K562 (cell line): ENCODE measurements around the gene CROCC2. TPM values are rescaled to one million over a fixed set of nuclear protein-coding genes. Genes with fewer than 3 reads are reported as not detected.

Experiments
- ATAC-seq: fragments of 200-7000 bp; cut with Tn5 transposase; 3 replicates; pipeline ENCODE4 v1.9.1; 2020; ENCODE audit warnings: moderate library complexity
- BruUV-seq: library from RNA; stranded (reverse); fragments of 400-500 nt; replicated peaks from 2 replicates; lab custom pipeline; 2021; lab: Mats Ljungman, UMichigan
- CTCF ChIA-PET: fragments of 300-600 bp; formaldehyde crosslinking; extraction: SDS; loops from one replicate; lab custom pipeline; 2021; ENCODE audit warnings: low intra/inter-chr PET ratio; lab: Yijun Ruan, JAX
- POLR2A ChIA-PET: fragments of 300-600, 350-650 bp; sonication (Branson Sonifier 250); formaldehyde crosslinking; extraction: SDS; loops from one replicate; lab custom pipeline; 2021; ENCODE audit warnings: antibody characterized with exemption, inconsistent platforms; lab: Yijun Ruan, JAX
- DNase-seq, 4 experiments: peaks; one replicate each; pipeline versions ENCODE4 v3.0.0 to v3.0.0-alpha.2; 2011 to 2018; ENCODE audit warnings: low spot score in 3 of 4, mixed read lengths in 3 of 4; ENCODE audit errors: extremely low read depth in 1 of 4
- FAIRE-seq: peaks from 2 replicates; lab custom pipeline; 2011; peaks lifted over from hg19 to GRCh38; lab: Jason Lieb, UNC
- H2AFZ ChIP-seq: 2 replicates; pipeline ENCODE4 v1.6.0; 2011; ENCODE audit warnings: low read depth, low read length, control low read depth, inconsistent platforms
- H3K27ac ChIP-seq: fragments of 200-600 bp; 3 replicates; pipeline ENCODE4 v1.8.0; 2011; ENCODE audit warnings: low read depth, mild to moderate bottlenecking, control low read depth, inconsistent platforms, low read length, moderate library complexity, mixed read lengths; ENCODE audit errors: extremely low read depth
- H3K27me3 ChIP-seq, 2 experiments: fragments of 300-600 bp in 1 of 2; 2 replicates in 1 of 2; 3 replicates in 1 of 2; pipeline versions ENCODE4 v1.6.0 to v1.8.0; 2011; ENCODE audit warnings: inconsistent platforms in 2 of 2, low read length in 2 of 2, mild to moderate bottlenecking in 1 of 2, mixed read lengths in 1 of 2, moderate library complexity in 1 of 2; ENCODE audit not compliant: control insufficient read depth in 2 of 2, insufficient read depth in 2 of 2
- H3K36me3 ChIP-seq: fragments of 300-600 bp; 3 replicates; pipeline ENCODE4 v1.8.0; 2011; ENCODE audit warnings: mild to moderate bottlenecking, low read length, inconsistent platforms; ENCODE audit not compliant: control insufficient read depth, insufficient read depth
- H3K4me1 ChIP-seq, 2 experiments: fragments of 200-600 bp in 1 of 2; replicated peaks in 1 of 2; 2 replicates in 1 of 2; 3 replicates in 1 of 2; pipeline versions ENCODE4 v1.5.1 to v1.8.0; 2011; ENCODE audit warnings: inconsistent platforms in 2 of 2, low read length in 2 of 2, mild to moderate bottlenecking in 1 of 2, mixed read lengths in 1 of 2, moderate library complexity in 1 of 2; ENCODE audit not compliant: control insufficient read depth in 2 of 2, insufficient read depth in 2 of 2
- H3K4me2 ChIP-seq: 2 replicates; pipeline ENCODE4 v1.6.1; 2011; ENCODE audit warnings: low read length, control low read depth, inconsistent platforms, mixed read lengths; ENCODE audit not compliant: insufficient read depth
- H3K4me3 ChIP-seq: fragments of 200-600 bp; sonication (generic), shearing (Covaris generic); 2 replicates; pipeline ENCODE4 v1.5.1; 2016; ENCODE audit warnings: control low read depth, inconsistent platforms
- H3K79me2 ChIP-seq: fragments of 200-600 bp; 3 replicates; pipeline ENCODE4 v1.8.0; 2011; ENCODE audit warnings: low read length, inconsistent platforms; ENCODE audit not compliant: control insufficient read depth, insufficient read depth
- H3K9ac ChIP-seq, 2 experiments: 2 replicates each; pipeline versions ENCODE4 v1.6.0 to v1.6.1; 2011; ENCODE audit warnings: low read depth in 2 of 2, low read length in 2 of 2, control low read depth in 1 of 2, inconsistent platforms in 1 of 2, mild to moderate bottlenecking in 1 of 2, mixed read lengths in 1 of 2; ENCODE audit not compliant: insufficient read depth in 1 of 2
- H3K9me1 ChIP-seq: one replicate; pipeline ENCODE4 v1.6.0; 2011; ENCODE audit warnings: inconsistent platforms, mild to moderate bottlenecking, low read length, moderate library complexity; ENCODE audit not compliant: control insufficient read depth, insufficient read depth
- H3K9me3 ChIP-seq: replicated peaks from 2 replicates; pipeline ENCODE4 v1.5.1; 2011; ENCODE audit warnings: low read depth, low read length, inconsistent platforms; ENCODE audit not compliant: control insufficient read depth, insufficient read depth
- H4K20me1 ChIP-seq: replicated peaks from 2 replicates; pipeline ENCODE4 v1.6.1; 2011; ENCODE audit warnings: low read length, inconsistent platforms, mixed read lengths; ENCODE audit not compliant: control insufficient read depth, insufficient read depth
- BDP1 ChIP-seq: IDR thresholded peaks from 3 replicates; pipeline ENCODE4 v1.6.1; 2011; ENCODE audit not compliant: insufficient read length, insufficient read depth
- CBX1 ChIP-seq: sonication (generic); IDR thresholded peaks from 2 replicates; pipeline ENCODE4 v1.6.1; 2016; ENCODE audit warnings: antibody characterized with exemption, low read depth, mild to moderate bottlenecking
- CTCF ChIP-seq, 3 experiments: IDR thresholded peaks in 2 of 3; conservative IDR thresholded peaks in 1 of 3; 2 replicates each; pipeline ENCODE4 v1.5.1; 2011 to 2012; ENCODE audit warnings: low read length in 3 of 3, mild to moderate bottlenecking in 3 of 3, control low read depth in 2 of 3, improper control_type of control experiment in 1 of 3, inconsistent platforms in 1 of 3, low read depth in 1 of 3, mixed read lengths in 1 of 3, moderate library complexity in 1 of 3; ENCODE audit not compliant: insufficient read depth in 2 of 3
- HCFC1 ChIP-seq: IDR thresholded peaks from 2 replicates; pipeline ENCODE4 v1.6.1; 2012; ENCODE audit warnings: low read depth, low read length, improper control_type of control experiment
- MYC ChIP-seq, 2 experiments: fragments of 250-450 bp in 1 of 2; sonication (Bioruptor Pico) in 1 of 2; IDR thresholded peaks; 2 replicates each; pipeline versions ENCODE4 v1.5.1 to v1.6.1; 2012 to 2021; ENCODE audit warnings: low read depth in 2 of 2, borderline replicate concordance in 1 of 2, improper control_type of control experiment in 1 of 2, low read length in 1 of 2, mild to moderate bottlenecking in 1 of 2, moderate library complexity in 1 of 2
- RBM34 ChIP-seq: fragments of 200-400 bp; formaldehyde crosslinking; IDR thresholded peaks from 2 replicates; pipeline ENCODE4 v1.6.1; 2018; ENCODE audit warnings: low read length, borderline replicate concordance; ENCODE audit not compliant: insufficient read depth
- TCF7 ChIP-seq: sonication (generic); IDR thresholded peaks from 2 replicates; pipeline ENCODE4 v1.6.1; 2016; ENCODE audit warnings: antibody characterized with exemption, borderline replicate concordance
- ZBTB12 ChIP-seq: fragments of 250-450 bp; sonication (Bioruptor Pico); IDR thresholded peaks from 2 replicates; pipeline ENCODE4 v1.4.0; 2020
- ZBTB9 ChIP-seq: fragments of 450-650 bp; formaldehyde crosslinking; IDR thresholded peaks from 2 replicates; pipeline ENCODE4 v1.4.0; 2020; ENCODE audit warnings: mild to moderate bottlenecking, moderate library complexity
- ZNF3 ChIP-seq: fragments of 250-450 bp; sonication (Bioruptor Pico); IDR thresholded peaks from 2 replicates; pipeline ENCODE4 v1.5.0; 2021; ENCODE audit warnings: mild to moderate bottlenecking, moderate library complexity
- ZNF644 ChIP-seq: fragments of 200-800 bp; sonication (Bioruptor generic); IDR thresholded peaks from 2 replicates; pipeline ENCODE4 v1.6.1; 2016; ENCODE audit warnings: low read depth, missing genetic modification characterization, missing compliant biosample characterization
- ZNF695 ChIP-seq: fragments of 450-650 bp; formaldehyde crosslinking; IDR thresholded peaks from 2 replicates; pipeline ENCODE4 v1.4.0; 2020; ENCODE audit warnings: mild to moderate bottlenecking, moderate library complexity
- ZNF766 ChIP-seq: fragments of 200-800 bp; sonication (Bioruptor generic); conservative IDR thresholded peaks from 2 replicates; pipeline ENCODE4 v1.6.1; 2016; ENCODE audit warnings: missing genetic modification characterization, missing compliant biosample characterization
- ZNF780A ChIP-seq: fragments of 250-450 bp; sonication (Bioruptor Pico); IDR thresholded peaks from 2 replicates; pipeline ENCODE4 v1.5.0; 2021; ENCODE audit warnings: mild to moderate bottlenecking
- WGBS: fragments of 100-300 bp; shearing (Covaris generic); methylation state at CpG from one replicate; pipeline ENCODE4 v1.1.6; 2016; ENCODE audit warnings: low coverage, mixed read lengths; ENCODE audit not compliant: insufficient coverage; ENCODE audit errors: missing lambda C conversion rate; 5-methylcytosine and 5-hydroxymethylcytosine counted together
- in situ Hi-C: fragments of 300-500 bp; cut with MboI; formaldehyde crosslinking; loops from 4 replicates; pipeline ENCODE4 v1.15.0; 2018; ENCODE audit warnings: inconsistent platforms, mixed read lengths
- intact Hi-C: fragments of 100-400 bp; cut with micrococcal nuclease; formaldehyde crosslinking; loops from 2 replicates; pipeline ENCODE4 v1.14.2; 2022
- polyA plus RNA-seq, 8 experiments: library from polyadenylated mRNA; depleted of rRNA in 4 of 8; stranded (reverse) in 5 of 8; unstranded in 3 of 8; fragments of >200 nt; fragmentation: Nextera tagmentation in 2 of 8; fragmentation: Illumina TruSeq in 1 of 8; extraction: Ambion mirVana in 2 of 8; extraction: Trizol in 1 of 8; gene quantifications; 2 replicates each; pipeline versions ENCODE4 v1.2.1 to v1.2.3, GENCODE V29; 2011 to 2014; ENCODE audit warnings: inconsistent platforms in 1 of 8, missing spikeins in 1 of 8
- total RNA-seq, 7 experiments: library from RNA; depleted of rRNA in 6 of 7; stranded (reverse); fragments of >200 nt in 6 of 7; fragmentation: Illumina TruSeq in 2 of 7; extraction: Trizol in 2 of 7; gene quantifications; 2 replicates each; pipeline versions ENCODE4 v1.2.1 to v1.2.3, GENCODE V29; 2011 to 2021; ENCODE audit warnings: low replicate concordance in 1 of 7

CROCC2 gene
- total and polyA plus RNA-seq, 9 of the 15 experiments (the other 6 are each of a cell fraction or from before 2014, with no cell fraction given), result not detected

DNA sequence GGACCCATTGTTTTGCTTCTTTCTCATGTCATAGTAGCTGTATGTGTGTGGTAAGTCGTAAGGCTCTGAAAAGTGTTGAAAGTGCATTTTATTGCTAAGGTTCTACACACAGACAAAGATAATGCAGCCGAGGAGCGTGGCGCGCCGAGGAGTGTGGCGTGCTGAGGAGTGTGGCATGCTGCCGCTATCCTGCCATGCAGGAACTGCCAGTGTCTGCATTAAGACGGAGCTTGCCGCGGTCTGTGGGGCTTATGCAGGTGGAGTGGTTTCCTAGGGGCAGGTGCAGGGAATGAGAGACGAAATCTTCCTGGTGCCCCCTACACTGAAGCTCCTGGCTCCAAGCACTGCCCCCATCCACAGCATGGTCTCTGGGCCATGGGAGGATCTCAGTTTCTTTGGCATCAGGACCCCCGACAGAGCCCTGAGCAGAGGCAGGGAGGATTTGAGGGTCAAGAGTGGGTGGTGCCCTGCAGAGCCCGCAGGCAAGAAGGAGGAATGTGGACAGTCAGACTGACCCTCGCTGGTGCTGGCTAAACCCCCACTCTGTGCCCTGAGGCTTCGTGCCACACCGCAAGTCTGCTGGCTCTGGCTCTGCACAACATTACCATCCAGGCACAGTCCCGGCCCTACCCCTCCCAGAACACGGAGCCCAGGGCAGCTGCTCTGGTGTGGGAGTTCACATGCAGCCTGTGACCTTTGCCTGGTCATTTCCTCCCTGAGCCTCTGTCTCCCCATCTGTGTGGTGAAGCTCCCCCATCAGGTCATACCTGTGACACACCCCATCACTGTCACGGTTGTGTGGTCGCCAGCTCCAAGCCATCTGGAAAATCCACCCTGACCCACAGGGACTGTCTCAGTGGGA, 95.5 kb downstream of the CROCC2 start (continued):
- no peak for TF ChIP-seq ZBTB9 (CRISPR knock-in tag)
- no peak for TF ChIP-seq ZNF780A
- TF ChIP-seq ZNF766 (CRISPR knock-in tag), result no peak

DNA sequence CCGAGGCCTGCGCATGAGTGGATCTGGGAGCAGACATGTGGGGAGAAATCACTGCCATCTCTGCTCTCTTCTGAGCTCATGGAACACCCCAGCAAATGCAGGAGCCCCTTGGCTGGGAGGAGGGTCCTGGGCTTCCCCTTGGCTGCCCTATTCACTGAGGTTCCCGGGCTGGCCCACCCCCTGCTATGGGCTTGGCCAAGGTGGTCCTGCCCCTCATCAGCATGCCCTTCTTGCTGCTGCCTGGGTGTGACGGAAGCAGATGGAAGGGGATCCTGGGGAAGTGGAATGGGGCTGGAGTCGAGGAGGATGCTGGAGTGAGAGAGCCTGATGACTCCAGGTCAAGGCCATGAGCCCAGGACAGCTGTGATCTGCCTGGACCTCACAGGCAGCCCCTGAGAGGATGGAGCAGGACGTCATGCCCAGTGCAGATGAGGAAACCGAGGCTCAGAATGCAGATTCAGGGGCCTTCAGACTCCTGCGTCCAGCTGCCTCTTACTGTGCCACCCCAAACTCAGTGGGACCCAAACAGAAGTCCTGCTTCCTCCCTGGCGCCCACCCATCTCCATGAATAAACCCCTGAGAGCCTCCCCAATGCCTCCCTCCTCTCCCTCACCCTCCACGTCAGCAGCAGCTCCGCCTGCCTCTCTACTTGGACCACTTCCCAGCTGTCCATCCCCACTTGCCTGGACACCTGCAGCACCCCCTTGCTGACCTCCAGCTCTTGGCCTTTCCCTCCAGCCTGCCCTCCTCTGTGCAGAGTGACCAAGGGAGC, 96.3 kb downstream of the CROCC2 start:
- Histone ChIP-seq H3K36me3 (no peaks in the 10 kb centered on the region), H3K79me2 (no peaks in the 10 kb centered on the region), H2AFZ (no peak overlapping the region), H3K27me3 (peaks cover 0 to 24% of the 10 kb centered on the region in 2 experiments; a peak in 2 of 5 replicates), H4K20me1 (no peaks in the 10 kb centered on the region; the same call in none of the 2 replicates), H3K9me1 (no peaks in the 10 kb centered on the region), H3K4me3 (no peak overlapping the region), H3K9me3 (no peaks in the 10 kb centered on the region), H3K4me2 (no peak overlapping the region), H3K9ac (no peak overlapping the region), H3K27ac (no peak overlapping the region), H3K4me1 (peaks cover 0 to 20% of the 10 kb centered on the region in 2 experiments; a peak in 2 of 5 replicates)
- no peak for FAIRE-seq
- ATAC-seq, result no peak
- in situ Hi-C loops, result no loop called here
- ChIA-PET CTCF (no interaction called here), POLR2A (no interaction called here)
- no TSS peak for BruUV-seq
- 6% methylated on average over 9 of the region's 11 CpGs for WGBS
- no peak for DNase-seq
- intact Hi-C loops, result no loop called here
- TF ChIP-seq ZNF3 (CRISPR knock-in tag) (no peak), CTCF (IDR thresholded peaks at IDR 0.05 in 2 of 3, conservative IDR thresholded peaks at IDR 0.05 in 1 of 3; ENCODE audit: insufficient read depth in 2 of 3, low read depth in 1 of 3, low read length in 3 of 3) (no peak), CBX1 (no peak), BDP1 (no peak), ZNF695 (no peak), MYC (IDR thresholded peaks at IDR 0.05; ENCODE audit: low read depth, low read length) (no peak), MYC (CRISPR knock-in tag; IDR thresholded peaks at IDR 0.05; ENCODE audit: borderline replicate concordance, low read depth) (no peak), RBM34 (no peak), ZBTB12 (CRISPR knock-in tag) (no peak), ZNF644 (tag) (no peak), HCFC1 (no peak), TCF7 (no peak)
